ENCODE measurements around the gene AUTS2. TPM values are rescaled to one million over a fixed set of nuclear protein-coding genes. Genes with fewer than 3 reads are reported as not detected.
"Not testable (repeated sequence)": the region's sequence is repeated elsewhere in the genome, so short reads cannot be mapped to it uniquely, and the experiment has no call there.

AUTS2 gene
- total RNA-seq, 6 experiments from 2014 or later, result 10.4 to 32.0 (median 19.3) TPM

DNA sequence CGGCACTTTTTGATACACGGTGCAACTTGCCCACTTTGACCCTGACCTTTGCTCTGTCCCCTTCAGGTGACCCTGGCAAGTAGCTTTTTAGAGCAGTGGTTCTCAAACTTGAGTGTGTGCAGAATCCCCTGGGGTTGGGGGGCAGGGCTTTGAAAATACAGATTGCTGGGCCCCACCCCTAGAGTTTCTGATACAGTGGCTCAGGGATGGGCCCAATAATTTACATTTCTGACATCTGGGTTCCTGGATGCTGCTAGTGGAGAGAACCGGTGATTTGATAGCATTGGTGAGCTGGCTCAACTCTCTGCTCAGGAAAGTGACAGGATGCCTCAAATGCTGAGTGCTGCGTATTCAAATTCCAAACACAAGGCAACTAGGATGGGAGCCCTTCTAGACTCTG lies 995.9 kb downstream of the AUTS2 start:
- intact Hi-C loops (cut with DNase I), result loop anchor here in 1 of 2 donors (10.0 kb wide), 1 partner anchor 101 kb away; no protein-coding TSS in a partner anchor
- no peaks in the 10 kb centered on the region for H3K9me3 ChIP-seq
- peaks cover 0 to 42% (median 6%) of the 10 kb centered on the region in 4 donors for H3K4me1 ChIP-seq
- no peaks in the 10 kb centered on the region for H3K27me3 ChIP-seq
- H3K27ac ChIP-seq, result no peak overlapping the region
- 60% methylated on average over 4 of the region's 4 CpGs for WGBS (ENCODE audit: insufficient coverage, low coverage, low lambda C conversion rate, missing lambda C conversion rate)
- no peak for DNase-seq
- TF ChIP-seq, protein P1, sequence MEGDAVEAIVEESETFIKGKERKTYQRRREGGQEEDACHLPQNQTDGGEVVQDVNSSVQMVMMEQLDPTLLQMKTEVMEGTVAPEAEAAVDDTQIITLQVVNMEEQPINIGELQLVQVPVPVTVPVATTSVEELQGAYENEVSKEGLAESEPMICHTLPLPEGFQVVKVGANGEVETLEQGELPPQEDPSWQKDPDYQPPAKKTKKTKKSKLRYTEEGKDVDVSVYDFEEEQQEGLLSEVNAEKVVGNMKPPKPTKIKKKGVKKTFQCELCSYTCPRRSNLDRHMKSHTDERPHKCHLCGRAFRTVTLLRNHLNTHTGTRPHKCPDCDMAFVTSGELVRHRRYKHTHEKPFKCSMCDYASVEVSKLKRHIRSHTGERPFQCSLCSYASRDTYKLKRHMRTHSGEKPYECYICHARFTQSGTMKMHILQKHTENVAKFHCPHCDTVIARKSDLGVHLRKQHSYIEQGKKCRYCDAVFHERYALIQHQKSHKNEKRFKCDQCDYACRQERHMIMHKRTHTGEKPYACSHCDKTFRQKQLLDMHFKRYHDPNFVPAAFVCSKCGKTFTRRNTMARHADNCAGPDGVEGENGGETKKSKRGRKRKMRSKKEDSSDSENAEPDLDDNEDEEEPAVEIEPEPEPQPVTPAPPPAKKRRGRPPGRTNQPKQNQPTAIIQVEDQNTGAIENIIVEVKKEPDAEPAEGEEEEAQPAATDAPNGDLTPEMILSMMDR (IDR thresholded peaks at IDR 0.05), result no peak
- no peak for TF ChIP-seq POLR2A (IDR thresholded peaks at IDR 0.05)
- no peaks in the 10 kb centered on the region for H3K36me3 ChIP-seq
- no peak overlapping the region for H3K4me3 ChIP-seq
- no peak for ATAC-seq

DNA sequence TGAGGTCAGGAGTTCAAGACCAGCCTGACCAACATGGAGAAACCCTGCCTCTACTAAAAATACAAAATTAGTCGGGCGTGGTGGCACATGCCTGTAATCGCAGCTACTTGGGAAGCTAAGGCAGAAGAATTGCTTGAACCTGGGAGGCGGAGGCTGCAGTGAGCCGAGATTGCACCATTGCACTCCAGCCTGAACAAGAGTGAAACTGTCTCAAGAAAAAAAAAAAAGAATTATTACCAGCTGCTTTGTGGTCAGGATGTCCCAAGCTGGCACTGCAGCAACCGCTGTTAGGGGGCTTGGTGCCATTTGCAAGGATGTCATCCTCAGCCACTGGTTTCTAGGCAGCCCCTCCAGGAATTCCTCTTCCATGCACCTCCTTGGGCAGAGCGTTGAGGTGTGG lies 996.6 kb downstream of the AUTS2 start:
- H3K9me3 ChIP-seq, H3K27ac ChIP-seq, DNase-seq, H3K36me3 ChIP-seq, H3K27me3 ChIP-seq, ATAC-seq, H3K4me3 ChIP-seq: not testable (repeated sequence)
- H3K4me1 ChIP-seq, result peaks cover 0 to 42% (median 6%) of the 10 kb centered on the region in 4 donors
- WGBS (ENCODE audit: insufficient coverage, low coverage, low lambda C conversion rate, missing lambda C conversion rate), result 83% methylated on average over 6 of the region's 7 CpGs
- intact Hi-C loops (cut with DNase I), result loop anchor here in 1 of 2 donors (10.0 kb wide), 1 partner anchor 100 kb away; no protein-coding TSS in a partner anchor

GRCh38 chr7:70595370-70595754 lies 997.1 kb downstream of the AUTS2 start:
- WGBS (ENCODE audit: insufficient coverage, low coverage, low lambda C conversion rate, missing lambda C conversion rate), result 68% methylated on average over 2 of the region's 6 CpGs
- no peak overlapping the region for H3K27ac ChIP-seq
- DNase-seq (no peak), ATAC-seq (no peak)
- H3K4me3 ChIP-seq, result peak overlapping the region in 2 of 3 donors; percentile 58 to 65
- H3K9me3 ChIP-seq, result no peaks in the 10 kb centered on the region
- peaks cover 0 to 40% (median 6%) of the 10 kb centered on the region in 4 donors for H3K4me1 ChIP-seq
- intact Hi-C loops (cut with DNase I), result loop anchor here in 1 of 2 donors (10.0 kb wide), 1 partner anchor 99 kb away; no protein-coding TSS in a partner anchor
- H3K27me3 ChIP-seq, result no peaks in the 10 kb centered on the region
- no peaks in the 10 kb centered on the region for H3K36me3 ChIP-seq
- TF ChIP-seq POLR2A (IDR thresholded peaks at IDR 0.05), result no peak
- TF ChIP-seq, protein P1 (IDR thresholded peaks at IDR 0.05), result no peak

DNA sequence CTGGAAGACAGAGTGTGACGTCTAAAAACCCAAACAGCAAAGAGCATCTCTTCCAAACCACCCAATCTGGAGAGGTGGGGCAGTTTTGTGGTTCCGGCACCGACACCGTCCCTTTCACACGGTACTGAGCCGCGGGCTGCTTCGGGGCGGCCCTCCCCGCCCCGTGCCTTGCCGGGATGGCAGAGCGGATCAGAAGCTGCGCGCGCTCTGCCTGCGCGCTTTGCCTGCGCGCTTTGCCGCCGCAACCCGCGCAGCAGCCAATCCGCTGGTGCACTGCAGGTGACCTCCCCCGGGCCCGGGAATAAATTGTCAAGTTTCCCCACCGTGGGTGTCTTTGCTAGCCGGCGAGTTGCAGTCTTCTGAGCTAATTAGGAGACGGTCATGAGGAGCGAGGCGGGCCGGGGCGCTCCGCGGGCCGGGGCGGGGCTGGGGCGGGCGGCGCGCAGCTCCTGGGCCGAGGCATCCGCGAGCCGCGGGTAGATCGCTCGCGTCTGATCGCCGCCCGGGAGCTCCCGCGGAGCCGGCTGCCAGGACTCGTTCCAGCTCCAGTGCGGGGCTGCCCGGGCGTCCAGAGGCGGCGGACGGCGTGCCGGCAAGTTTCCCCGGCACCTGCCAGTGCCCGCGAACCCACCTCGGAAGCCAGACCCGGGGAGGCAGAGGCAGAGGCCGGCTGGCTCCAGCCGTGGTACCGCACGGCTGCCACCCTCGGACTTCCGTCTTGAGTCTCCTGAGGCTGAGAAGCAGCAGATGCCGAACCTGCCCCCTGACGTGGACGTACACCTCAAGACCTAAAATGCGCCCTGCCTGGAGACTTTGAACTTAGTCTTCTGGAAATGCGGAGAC lies 997.7 kb downstream of the AUTS2 start:
- Histone ChIP-seq H3K4me1 (peaks cover 0 to 34% (median 4%) of the 10 kb centered on the region in 4 donors), H3K36me3 (no peaks in the 10 kb centered on the region), H3K27me3 (no peaks in the 10 kb centered on the region), H3K27ac (peak overlapping the region in 1 of 3 donors; percentile 38), H3K9me3 (no peaks in the 10 kb centered on the region), H3K4me3 (peak overlapping the region; percentile 39 to 65 (median 58))
- WGBS (ENCODE audit: insufficient coverage, low coverage, low lambda C conversion rate, missing lambda C conversion rate), result under 1% methylated on average over 9 of the region's 82 CpGs
- ATAC-seq (peak; percentile 50 to 73 (median 72)), DNase-seq (peak; percentile 39 to 65 (median 54))
- intact Hi-C loops (cut with DNase I), result loop anchor here in 1 of 2 donors (10.0 kb wide), 1 partner anchor 99 kb away; no protein-coding TSS in a partner anchor
- TF ChIP-seq POLR2A (IDR thresholded peaks at IDR 0.05), result no peak
- TF ChIP-seq, protein P1 (IDR thresholded peaks at IDR 0.05), result no peak

DNA sequence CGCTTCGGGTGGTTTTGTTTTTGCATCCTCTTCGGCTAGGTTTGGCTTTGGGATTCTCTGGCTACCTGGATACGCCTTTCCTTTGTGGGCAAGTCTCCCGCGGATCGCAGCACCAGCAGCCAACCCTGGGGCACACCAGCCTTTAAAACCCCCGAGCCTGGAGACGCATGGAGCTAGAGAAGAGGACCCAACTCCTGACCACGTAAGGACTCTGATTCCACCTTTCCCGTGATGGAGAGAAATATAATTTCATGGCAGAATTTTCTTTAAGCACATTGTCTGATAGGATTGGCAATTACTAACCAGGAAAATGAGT lies 998.3 kb downstream of the AUTS2 start:
- DNase-seq, result peak in 1 of 3 donors; percentile 22
- intact Hi-C loops (cut with DNase I), result loop anchor here in 1 of 2 donors (10.0 kb wide), 1 partner anchor 98 kb away; no protein-coding TSS in a partner anchor
- peak overlapping the region in 1 of 3 donors; percentile 38 for H3K27ac ChIP-seq

More for the DNA sequence above, 998.3 kb downstream of the AUTS2 start:
- WGBS (ENCODE audit: insufficient coverage, low coverage, low lambda C conversion rate, missing lambda C conversion rate), result 45% methylated on average over 7 of the region's 11 CpGs
- Histone ChIP-seq H3K4me3 (peak overlapping the region; percentile 39 to 65 (median 58)), H3K36me3 (no peaks in the 10 kb centered on the region), H3K9me3 (no peaks in the 10 kb centered on the region), H3K27me3 (no peaks in the 10 kb centered on the region), H3K4me1 (peaks cover 0 to 30% (median under 1%) of the 10 kb centered on the region in 4 donors)
- TF ChIP-seq, protein P1 (IDR thresholded peaks at IDR 0.05), result no peak
- TF ChIP-seq POLR2A (IDR thresholded peaks at IDR 0.05), result no peak
- ATAC-seq, result peak; percentile 13 to 32 (median 23)
